ENCODE data around the gene SEC24D.

The SEC24D gene

GRCh38 chr4:118682928-118683327 lies 153.0 kb downstream of the SEC24D start:
- H3K27me3 ChIP-seq (ENCODE audit: insufficient read depth, low read length, poor library complexity, severe bottlenecking) = no peaks in the 10 kb centered on the region
- peak overlapping the region; percentile 92 for H2AFZ ChIP-seq (ENCODE audit: low read length)
- no peaks in the 10 kb centered on the region for H3F3A ChIP-seq (ENCODE audit: low read depth)
- no peaks in the 10 kb centered on the region; the same call in 1 of the 2 replicates for H3K36me3 ChIP-seq (ENCODE audit: insufficient read depth, low read length)
- H3K79me2 ChIP-seq (ENCODE audit: insufficient read depth, low read length) = peaks cover 27% of the 10 kb centered on the region
- peak overlapping the region; percentile 44 for H3K9ac ChIP-seq (ENCODE audit: low read depth, low read length, poor library complexity, severe bottlenecking)
- H3K4me2 ChIP-seq (ENCODE audit: low read depth, low read length, poor library complexity, severe bottlenecking) = peak overlapping the region; percentile 98
- no peak for TF ChIP-seq EZH2phosphoT487 (IDR thresholded peaks at IDR 0.05; ENCODE audit: borderline replicate concordance)
- TF ChIP-seq, protein P1, sequence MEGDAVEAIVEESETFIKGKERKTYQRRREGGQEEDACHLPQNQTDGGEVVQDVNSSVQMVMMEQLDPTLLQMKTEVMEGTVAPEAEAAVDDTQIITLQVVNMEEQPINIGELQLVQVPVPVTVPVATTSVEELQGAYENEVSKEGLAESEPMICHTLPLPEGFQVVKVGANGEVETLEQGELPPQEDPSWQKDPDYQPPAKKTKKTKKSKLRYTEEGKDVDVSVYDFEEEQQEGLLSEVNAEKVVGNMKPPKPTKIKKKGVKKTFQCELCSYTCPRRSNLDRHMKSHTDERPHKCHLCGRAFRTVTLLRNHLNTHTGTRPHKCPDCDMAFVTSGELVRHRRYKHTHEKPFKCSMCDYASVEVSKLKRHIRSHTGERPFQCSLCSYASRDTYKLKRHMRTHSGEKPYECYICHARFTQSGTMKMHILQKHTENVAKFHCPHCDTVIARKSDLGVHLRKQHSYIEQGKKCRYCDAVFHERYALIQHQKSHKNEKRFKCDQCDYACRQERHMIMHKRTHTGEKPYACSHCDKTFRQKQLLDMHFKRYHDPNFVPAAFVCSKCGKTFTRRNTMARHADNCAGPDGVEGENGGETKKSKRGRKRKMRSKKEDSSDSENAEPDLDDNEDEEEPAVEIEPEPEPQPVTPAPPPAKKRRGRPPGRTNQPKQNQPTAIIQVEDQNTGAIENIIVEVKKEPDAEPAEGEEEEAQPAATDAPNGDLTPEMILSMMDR (conservative IDR thresholded peaks at IDR 0.05; ENCODE audit: low read length) = peak; percentile 70
- H3K4me1 ChIP-seq (ENCODE audit: insufficient read depth, low read length, poor library complexity, severe bottlenecking) = peaks cover 32% of the 10 kb centered on the region
- no peaks in the 10 kb centered on the region for H3K9me2 ChIP-seq (replicated peaks; ENCODE audit: low read depth, low read length)
- H3K9me3 ChIP-seq (ENCODE audit: insufficient read depth, low read depth, low read length) = no peaks in the 10 kb centered on the region
- peak overlapping the region; percentile 74 for H3K4me3 ChIP-seq (ENCODE audit: low read length, poor library complexity, severe bottlenecking)
- peaks cover 23% of the 10 kb centered on the region for H4K20me1 ChIP-seq (ENCODE audit: insufficient read depth, low read length, poor library complexity, severe bottlenecking)

DNA sequence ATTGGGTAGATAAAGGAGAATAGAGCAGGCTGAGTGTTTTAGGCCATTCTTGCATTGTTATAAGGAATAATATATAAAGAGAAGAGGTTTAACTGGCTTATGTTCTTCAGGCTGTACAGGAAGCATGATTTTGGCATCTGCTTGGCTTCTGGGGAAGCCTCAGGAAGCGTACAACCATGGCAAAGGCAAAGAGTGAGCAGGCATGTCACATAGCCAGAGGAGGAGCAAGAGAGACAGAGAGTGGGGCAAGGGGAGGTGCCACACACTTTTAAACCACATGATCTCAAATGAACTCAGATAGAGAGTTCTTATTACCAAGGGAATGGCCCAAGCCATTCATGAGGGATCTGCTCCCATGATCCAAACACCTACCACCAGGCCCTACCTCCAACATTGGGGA lies 155.1 kb downstream of the SEC24D start:
- H3K4me1 ChIP-seq (ENCODE audit: insufficient read depth, low read length, poor library complexity, severe bottlenecking) = peaks cover 11% of the 10 kb centered on the region
- H3K27me3 ChIP-seq (ENCODE audit: insufficient read depth, low read length, poor library complexity, severe bottlenecking) = no peaks in the 10 kb centered on the region
- H3K4me2 ChIP-seq (ENCODE audit: low read depth, low read length, poor library complexity, severe bottlenecking) = no peak overlapping the region
- no peaks in the 10 kb centered on the region for H3K36me3 ChIP-seq (ENCODE audit: insufficient read depth, low read length)
- TF ChIP-seq, protein P1 (conservative IDR thresholded peaks at IDR 0.05; ENCODE audit: low read length) = 0 out of 2 replicates have a peak, but pooled peaks have one; percentile 8
- no peak for TF ChIP-seq EZH2phosphoT487 (IDR thresholded peaks at IDR 0.05; ENCODE audit: borderline replicate concordance)
- H3F3A ChIP-seq (ENCODE audit: low read depth) = no peaks in the 10 kb centered on the region
- H3K4me3 ChIP-seq (ENCODE audit: low read length, poor library complexity, severe bottlenecking) = no peak overlapping the region
- H2AFZ ChIP-seq (ENCODE audit: low read length) = no peak overlapping the region
- no peak overlapping the region for H3K9ac ChIP-seq (ENCODE audit: low read depth, low read length, poor library complexity, severe bottlenecking)
- no peaks in the 10 kb centered on the region for H3K9me3 ChIP-seq (ENCODE audit: insufficient read depth, low read depth, low read length)
- peaks cover 2% of the 10 kb centered on the region for H4K20me1 ChIP-seq (ENCODE audit: insufficient read depth, low read length, poor library complexity, severe bottlenecking)
- no peaks in the 10 kb centered on the region for H3K9me2 ChIP-seq (replicated peaks; ENCODE audit: low read depth, low read length)
- peaks cover 6% of the 10 kb centered on the region for H3K79me2 ChIP-seq (ENCODE audit: insufficient read depth, low read length)

- no peaks in the 10 kb centered on the region for H3K9me2 ChIP-seq (replicated peaks; ENCODE audit: low read depth, low read length)
- no peaks in the 10 kb centered on the region for H3K27me3 ChIP-seq (ENCODE audit: insufficient read depth, low read length, poor library complexity, severe bottlenecking)
- no peaks in the 10 kb centered on the region for H3K79me2 ChIP-seq (ENCODE audit: insufficient read depth, low read length)
- H3K9ac ChIP-seq (ENCODE audit: low read depth, low read length, poor library complexity, severe bottlenecking) = no peak overlapping the region
- no peaks in the 10 kb centered on the region for H3K36me3 ChIP-seq (ENCODE audit: insufficient read depth, low read length)
- H3K4me2 ChIP-seq (ENCODE audit: low read depth, low read length, poor library complexity, severe bottlenecking) = no peak overlapping the region
- no peaks in the 10 kb centered on the region for H3K9me3 ChIP-seq (ENCODE audit: insufficient read depth, low read depth, low read length)
- H3F3A ChIP-seq (ENCODE audit: low read depth) = no peaks in the 10 kb centered on the region
- H2AFZ ChIP-seq (ENCODE audit: low read length) = no peak overlapping the region
- H3K4me1 ChIP-seq (ENCODE audit: insufficient read depth, low read length, poor library complexity, severe bottlenecking) = no peaks in the 10 kb centered on the region
- H4K20me1 ChIP-seq (ENCODE audit: insufficient read depth, low read length, poor library complexity, severe bottlenecking) = no peaks in the 10 kb centered on the region
- no peak for TF ChIP-seq EZH2phosphoT487 (IDR thresholded peaks at IDR 0.05; ENCODE audit: borderline replicate concordance)
- TF ChIP-seq, protein P1 (conservative IDR thresholded peaks at IDR 0.05; ENCODE audit: low read length) = peak; percentile 28; the same call in 1 of the 2 replicates
- H3K4me3 ChIP-seq (ENCODE audit: low read length, poor library complexity, severe bottlenecking) = no peak overlapping the region
Measured at GRCh38 chr4:118676128-118676527, 159.8 kb downstream of the SEC24D start.
